Measurements from ENCODE around the gene SCYL1.

Gene SCYL1

GRCh38 chr11:65569973-65570918 is 45.4 kb downstream of the SCYL1 start, which contains the start of gene ZNRD2:
TSS of gene ZNRD2 (plus strand) at chr11:65570477. CDS start at chr11:65570492, 15 bp downstream.
- DNase-seq (ENCODE audit: low read depth in 2 of 2): peak; percentile 98 to 99

DNA sequence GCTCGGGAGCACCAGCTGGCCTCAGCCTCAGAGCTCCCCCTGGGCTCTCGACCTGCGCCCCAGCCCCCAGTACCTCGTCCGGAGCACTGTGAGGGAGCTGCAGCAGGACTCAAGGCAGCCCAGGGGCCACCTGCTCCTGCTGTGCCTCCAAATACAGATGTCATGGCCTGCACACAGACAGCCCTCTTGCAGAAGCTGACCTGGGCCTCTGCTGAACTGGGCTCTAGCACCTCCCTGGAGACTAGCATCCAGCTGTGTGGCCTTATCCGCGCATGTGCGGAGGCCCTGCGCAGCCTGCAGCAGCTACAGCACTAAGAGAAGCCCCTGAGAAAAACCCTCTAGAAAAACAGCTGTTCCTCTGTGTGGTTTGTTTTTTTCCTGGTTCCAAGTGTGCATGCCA is 46.5 kb downstream of the SCYL1 start:
- DNase-seq (ENCODE audit: low read depth in 2 of 2): no peak

DNA sequence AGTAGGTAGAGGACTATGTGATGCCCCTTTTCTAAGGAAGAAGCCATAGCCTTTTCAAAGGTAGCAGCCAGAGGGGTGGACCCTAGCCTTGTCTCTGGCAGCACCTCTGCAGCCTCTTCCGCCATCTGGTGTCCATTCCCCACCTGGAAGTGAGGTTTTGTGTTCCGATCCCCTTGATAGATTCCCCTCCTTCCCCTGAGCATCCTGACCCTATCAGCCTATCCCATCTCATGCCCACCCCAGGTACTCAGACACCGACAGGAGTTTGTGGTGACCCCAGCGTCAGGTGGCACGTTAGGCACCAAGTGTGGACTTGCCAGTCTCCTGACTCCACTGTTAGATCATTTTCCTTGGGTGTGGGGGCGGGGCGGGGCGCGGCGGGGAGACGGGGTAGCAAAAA is 47.1 kb downstream of the SCYL1 start:
- no peak for DNase-seq (ENCODE audit: low read depth in 2 of 2)

GRCh38 chr11:65572356-65573051 is 47.6 kb downstream of the SCYL1 start, which contains the start of gene FAM89B:
TSS of gene FAM89B (plus strand) at chr11:65572538. CDS start at chr11:65572670, 132 bp downstream.
- peak; percentile 85 to 87 for DNase-seq (ENCODE audit: low read depth in 2 of 2)

- DNase-seq (ENCODE audit: low read depth in 2 of 2): no peak
These were observed 48.7 kb downstream of the SCYL1 start for GRCh38 chr11:65573391-65574079.

DNA sequence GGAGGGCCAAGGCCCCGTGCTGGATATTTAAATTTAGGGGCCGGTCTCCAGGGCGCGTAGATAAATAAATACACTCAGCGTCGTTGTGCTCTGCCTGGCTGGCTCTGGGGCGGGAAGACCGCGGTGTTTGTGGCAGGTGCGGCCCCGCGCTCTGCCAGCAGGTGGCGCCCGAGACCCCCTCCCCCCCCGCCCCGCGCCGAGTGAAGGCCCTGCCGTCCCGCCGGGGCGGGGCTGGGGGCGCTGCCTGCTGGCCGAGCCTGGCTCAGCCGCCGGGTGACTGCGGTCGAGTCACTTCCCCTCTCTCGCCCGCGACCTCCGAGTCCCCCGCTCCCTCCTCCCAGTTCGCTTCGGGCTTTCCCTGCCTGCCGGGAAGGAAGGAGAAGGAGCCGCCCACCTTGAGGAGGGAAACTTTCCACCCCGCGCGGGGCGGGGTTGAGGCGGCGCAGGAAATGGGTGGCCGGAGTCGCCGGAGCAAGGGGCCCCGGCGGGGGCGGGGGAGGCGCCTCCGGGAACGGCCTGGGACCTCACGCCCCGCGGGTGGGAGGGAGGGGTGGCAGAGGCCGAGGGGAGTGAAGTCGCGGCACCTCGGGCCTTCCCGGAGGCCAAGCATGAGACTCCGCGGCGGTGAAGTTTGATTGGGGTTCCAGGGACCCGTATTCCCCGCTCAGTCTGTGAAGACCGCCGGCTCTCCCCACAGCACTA is 49.4 kb downstream of the SCYL1 start:
- DNase-seq (ENCODE audit: low read depth in 2 of 2): peak; percentile 92 to 93

GRCh38 chr11:65574811-65575567 is 50.1 kb downstream of the SCYL1 start:
- no peak for DNase-seq (ENCODE audit: low read depth in 2 of 2)

- peak; percentile 67 to 76 for DNase-seq (ENCODE audit: low read depth in 2 of 2)
These were observed 50.8 kb downstream of the SCYL1 start, which contains the start of gene EHBP1L1 for GRCh38 chr11:65575568-65576231. TSS of gene EHBP1L1 (plus strand) at chr11:65576053. CDS start at chr11:65576303, 250 bp downstream.

- no peak for DNase-seq (ENCODE audit: low read depth in 2 of 2)
These were observed 51.5 kb downstream of the SCYL1 start for GRCh38 chr11:65576232-65576866.

GRCh38 chr11:65576867-65577755 is 52.2 kb downstream of the SCYL1 start:
- no peak for DNase-seq (ENCODE audit: low read depth in 2 of 2)

GRCh38 chr11:65577756-65578109 is 52.9 kb downstream of the SCYL1 start:
- DNase-seq (ENCODE audit: low read depth in 2 of 2): no peak

DNA sequence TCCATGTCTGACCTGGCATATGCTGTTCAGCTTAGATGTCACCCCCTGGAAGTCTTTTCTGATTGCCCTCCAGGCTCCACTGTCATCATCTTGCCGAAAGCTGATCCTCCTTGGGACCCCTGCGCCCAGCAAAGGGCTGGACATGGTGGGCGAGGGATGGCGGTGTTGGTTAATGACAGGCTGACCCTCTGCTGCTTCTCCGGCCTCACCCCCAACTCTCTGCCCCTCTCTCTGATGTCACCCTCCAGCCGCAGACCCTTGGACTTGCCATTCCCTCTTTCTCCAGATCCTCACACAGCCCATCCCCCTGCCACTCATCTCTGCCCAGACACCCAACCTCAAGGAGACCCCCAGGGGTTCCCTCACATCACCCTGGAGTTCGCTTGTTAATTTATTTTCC is 53.3 kb downstream of the SCYL1 start:
- no peak for DNase-seq (ENCODE audit: low read depth in 2 of 2)

DNA sequence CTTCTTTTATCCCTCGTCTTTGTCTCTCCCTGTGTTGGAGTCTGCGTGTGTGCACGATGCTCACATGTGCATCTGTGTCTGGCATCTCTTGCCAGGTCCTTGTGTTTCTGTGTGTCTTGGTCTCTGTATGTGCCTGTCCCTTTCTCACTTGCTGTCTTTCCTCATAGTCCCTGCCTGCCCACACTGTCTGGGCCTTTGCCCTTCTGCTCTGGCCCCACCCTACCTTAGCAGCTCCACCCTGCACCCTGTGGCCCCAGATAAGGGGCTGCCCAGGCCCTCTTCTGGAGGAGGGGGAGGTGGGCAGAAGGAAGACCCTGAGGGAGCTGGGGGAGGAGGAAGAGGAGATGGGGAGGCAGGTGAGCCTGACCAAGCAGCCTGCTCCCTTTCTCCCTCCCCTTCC is 53.8 kb downstream of the SCYL1 start:
- DNase-seq (ENCODE audit: low read depth in 2 of 2): no peak

DNA sequence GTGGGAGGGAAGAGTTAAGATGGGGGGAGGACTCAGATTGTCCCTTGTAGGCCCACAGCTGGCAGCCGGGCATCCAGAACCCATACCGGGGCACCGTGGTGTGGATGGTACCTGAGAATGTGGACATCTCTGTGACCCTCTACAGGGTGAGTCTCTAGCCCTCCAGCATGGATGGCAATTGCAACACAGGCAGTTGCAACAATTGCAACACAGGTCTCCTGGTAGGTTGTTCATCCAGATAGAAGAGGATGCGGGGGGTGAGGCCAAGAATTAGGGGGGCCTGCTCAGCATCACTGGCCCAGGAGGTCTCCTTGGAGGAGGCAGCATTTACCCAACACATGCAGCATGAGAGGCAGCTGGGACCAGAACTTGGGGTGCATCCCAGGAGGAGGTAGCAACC is 54.4 kb downstream of the SCYL1 start:
- DNase-seq (ENCODE audit: low read depth in 2 of 2): no peak

DNA sequence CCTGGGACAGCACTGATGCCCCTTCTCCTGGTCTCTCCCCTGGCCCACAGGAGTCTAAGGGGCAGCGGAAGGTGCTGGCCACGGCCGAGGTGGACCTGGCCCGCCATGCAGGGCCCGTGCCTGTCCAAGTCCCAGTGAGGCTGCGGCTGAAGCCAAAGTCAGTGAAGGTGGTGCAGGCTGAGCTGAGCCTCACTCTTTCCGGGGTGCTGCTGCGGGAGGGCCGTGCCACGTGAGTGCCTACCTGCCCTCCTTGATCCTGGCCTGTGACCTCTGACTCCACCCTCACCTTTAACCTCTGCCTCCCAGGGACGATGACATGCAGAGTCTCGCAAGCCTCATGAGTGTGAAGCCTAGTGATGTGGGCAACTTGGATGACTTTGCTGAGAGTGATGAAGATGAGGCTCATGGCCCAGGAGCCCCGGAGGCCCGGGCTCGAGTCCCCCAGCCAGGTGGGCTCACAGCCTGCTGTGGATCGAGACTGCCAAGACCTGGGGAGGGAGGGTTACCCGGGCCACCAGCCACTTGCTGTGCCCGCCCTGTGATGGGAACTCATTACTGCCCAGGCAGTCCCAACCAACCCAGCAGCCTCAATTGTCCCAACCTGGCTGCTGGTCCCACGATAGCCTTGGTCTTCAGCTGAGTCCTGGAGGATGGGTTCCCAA is 55.3 kb downstream of the SCYL1 start:
- no peak for DNase-seq (ENCODE audit: low read depth in 2 of 2)

DNA sequence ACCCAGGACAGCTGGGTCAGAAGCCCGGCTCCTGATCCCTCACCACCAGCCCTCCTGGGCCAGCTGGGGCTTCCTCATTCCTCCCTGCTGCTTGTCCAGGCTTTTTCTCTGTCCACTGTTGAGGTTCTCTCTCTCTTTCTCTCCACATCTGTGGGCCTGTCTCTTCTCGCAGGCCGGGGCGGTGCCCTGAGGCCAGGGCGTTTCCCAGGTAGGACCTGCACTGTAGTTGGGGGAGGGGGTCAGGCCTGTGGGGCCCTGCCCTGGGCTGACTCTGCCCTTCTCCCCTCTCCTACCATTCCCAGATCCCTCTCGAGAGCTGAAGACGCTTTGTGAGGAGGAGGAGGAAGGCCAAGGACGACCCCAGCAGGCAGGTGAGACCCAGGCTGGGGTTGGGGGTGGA is 55.9 kb downstream of the SCYL1 start:
- DNase-seq (ENCODE audit: low read depth in 2 of 2): no peak

DNA sequence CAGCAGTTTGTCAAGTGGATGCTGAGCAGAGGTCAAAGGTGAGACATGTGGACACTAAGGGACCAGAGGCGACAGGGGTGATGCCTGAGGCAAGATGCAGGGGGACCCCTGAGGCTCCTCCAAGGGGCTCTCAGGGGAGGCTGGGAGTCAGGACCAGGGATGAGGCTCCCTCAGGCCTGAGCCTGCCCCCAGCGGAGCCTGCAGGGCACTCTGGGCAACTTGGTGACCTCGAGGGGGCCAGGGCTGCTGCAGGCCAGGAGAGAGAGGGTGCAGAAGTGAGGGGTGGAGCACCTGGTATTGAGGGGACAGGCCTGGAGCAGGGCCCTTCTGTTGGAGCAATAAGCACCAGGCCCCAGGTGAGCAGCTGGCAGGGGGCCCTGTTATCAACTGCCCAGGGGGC is 57.0 kb downstream of the SCYL1 start:
- no peak for DNase-seq (ENCODE audit: low read depth in 2 of 2)

- no peak for DNase-seq (ENCODE audit: low read depth in 2 of 2)
These were observed 58.7 kb downstream of the SCYL1 start for GRCh38 chr11:65583589-65583988.

Data from stimulated activated CD8-positive, alpha-beta memory T cell treated with anti-CD3 and anti-CD28 coated beads, Interleukin-2, amount 100 ng/mL, for 48 hours (primary cell).